GM19452 (cell line): Measurements from ENCODE around the gene ZBTB38.
A peak's percentile ranks its signal among the peaks of the same experiment; 100 is the strongest.

Experiments used
- ATAC-seq: cut with Tn5 transposase; IDR thresholded peaks from one replicate; pipeline ENCODE4 v1.9.1; 2021; ENCODE audit not compliant: unreplicated experiment

The ZBTB38 gene

DNA sequence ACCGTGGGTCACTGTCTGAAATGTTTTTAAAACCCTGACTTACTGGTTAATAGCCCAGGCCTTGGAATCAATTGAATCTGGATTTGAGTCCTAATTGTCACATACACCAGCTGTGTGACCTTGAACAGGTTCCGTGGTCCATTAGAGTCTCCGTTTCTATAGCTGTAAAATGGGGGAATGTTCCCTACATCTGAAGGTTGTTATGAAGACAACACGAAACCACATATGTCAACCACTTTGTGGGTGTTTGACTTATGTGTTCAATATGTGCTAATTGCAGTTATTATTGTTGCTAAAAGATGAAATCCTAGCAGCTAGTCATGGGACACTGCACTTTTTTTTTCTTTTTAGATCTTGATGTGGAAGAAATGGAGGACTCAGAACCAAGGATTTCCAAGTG lies 35.3 kb downstream of the ZBTB38 start:
- no peak for ATAC-seq

DNA sequence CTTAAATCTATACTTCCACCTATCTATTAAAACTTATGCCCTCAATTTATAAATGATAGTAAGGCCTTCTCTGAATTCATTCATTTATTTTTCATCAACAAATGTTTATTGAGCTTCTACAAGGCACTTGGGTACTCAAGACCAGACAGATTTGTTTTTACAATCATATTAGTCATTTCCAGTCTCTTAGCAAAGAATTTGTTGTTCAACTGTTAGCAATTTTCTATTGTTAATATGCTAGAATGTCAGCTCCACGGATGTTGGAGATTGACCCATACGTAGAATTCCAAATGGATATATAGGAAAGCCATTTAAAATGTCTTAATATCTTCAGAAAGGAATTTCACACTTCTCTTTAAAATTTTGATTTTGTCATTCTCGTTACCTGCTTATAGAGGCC lies 36.7 kb downstream of the ZBTB38 start:
- ATAC-seq, result no peak

DNA sequence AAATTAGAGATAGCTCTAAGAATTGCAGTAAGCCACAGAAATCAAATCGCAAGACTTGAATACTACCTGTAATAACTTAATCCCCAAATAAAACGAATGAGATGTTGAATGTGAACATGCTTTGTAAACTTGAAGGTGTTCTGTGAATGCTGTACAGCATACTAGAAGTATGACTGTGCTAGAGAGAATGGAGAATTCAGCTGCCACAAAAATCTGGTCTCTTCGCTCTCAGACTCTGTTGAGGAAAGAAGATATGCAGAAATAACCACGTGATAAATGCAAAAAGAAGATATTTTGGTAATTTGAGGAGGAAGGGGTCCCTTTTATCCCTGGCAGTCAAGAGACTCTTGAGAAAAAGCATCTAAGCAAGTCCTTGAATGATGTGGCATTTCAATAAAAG lies 37.3 kb downstream of the ZBTB38 start:
- no peak for ATAC-seq

- no peak for ATAC-seq
Observed at GRCh38 chr3:141406265-141406664, 38.0 kb downstream of the ZBTB38 start.

GRCh38 chr3:141407047-141407446 lies 38.7 kb downstream of the ZBTB38 start:
- ATAC-seq, result no peak

DNA sequence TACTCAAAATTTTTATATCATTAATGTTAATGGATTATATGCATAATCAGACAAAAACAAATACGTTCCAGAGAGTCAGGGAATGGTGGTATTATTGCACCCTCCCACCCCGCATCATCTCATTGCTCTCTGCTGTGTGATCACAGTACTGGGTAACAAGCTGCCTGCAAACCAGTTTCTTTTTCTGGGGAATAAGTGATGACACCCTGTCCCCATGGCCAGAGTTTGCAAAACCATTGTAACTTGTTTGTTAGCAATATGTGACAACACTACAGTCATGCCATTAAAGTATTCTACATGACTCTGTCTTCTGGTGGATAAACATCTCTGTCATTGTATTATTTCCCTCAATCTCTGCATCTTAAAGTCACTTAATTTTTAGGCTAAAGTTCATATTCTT lies 39.5 kb downstream of the ZBTB38 start:
- ATAC-seq, result no peak

- ATAC-seq, result no peak
Observed at GRCh38 chr3:141408596-141408995, 40.3 kb downstream of the ZBTB38 start.

DNA sequence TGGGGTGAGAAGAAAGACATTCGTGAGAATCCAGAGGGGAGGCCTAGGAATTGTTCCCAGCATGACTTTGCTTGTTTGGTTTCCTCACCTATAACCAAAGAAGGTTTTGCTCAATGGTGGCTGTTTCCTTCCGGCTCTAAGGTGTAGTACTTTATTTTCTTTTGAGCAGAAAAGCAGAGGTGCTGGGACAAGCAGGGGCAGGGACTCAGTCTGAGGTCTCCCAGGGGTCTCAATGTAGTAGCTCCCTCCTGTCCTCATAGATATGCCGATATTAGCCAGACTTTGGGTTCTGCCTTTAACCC lies 41.6 kb downstream of the ZBTB38 start:
- no peak for ATAC-seq

DNA sequence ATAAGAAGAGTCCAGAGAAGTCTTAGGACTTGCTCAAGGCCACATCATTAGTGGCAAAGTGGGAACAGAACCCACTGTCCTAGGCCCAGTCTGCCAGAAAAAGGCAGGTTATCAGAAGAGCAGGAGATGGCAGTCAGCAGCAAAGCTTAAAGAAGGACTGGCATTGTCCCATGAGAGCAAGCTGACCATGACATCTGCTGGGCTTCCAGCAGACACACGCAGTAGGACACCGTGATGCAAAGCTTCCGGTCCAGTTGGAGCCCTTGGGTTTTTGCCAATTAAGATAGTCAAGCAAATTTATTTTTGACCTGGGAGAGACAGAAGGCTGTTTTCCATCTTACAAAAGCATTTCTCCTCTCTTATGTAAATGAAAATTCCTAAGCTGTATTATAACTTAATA lies 42.1 kb downstream of the ZBTB38 start:
- ATAC-seq, result no peak

DNA sequence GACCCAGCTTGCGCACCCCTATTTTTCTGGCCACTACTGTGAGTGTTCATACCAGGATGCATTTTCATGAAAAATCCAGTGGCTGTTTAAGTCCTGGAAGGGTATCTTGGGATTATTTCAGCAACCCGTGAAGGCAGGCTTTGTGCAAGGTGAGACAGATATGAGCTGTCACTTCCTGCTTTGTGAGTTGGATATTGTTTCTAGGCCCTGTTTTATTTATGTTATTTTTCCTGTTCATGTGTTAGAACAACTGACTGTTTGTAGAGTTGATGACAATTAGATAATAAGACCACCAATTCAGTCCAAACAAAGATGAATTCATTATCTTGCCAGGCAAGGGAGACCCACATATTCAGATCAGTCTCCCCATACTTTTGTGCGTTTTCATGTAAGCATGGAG lies 42.5 kb downstream of the ZBTB38 start:
- ATAC-seq, result no peak

DNA sequence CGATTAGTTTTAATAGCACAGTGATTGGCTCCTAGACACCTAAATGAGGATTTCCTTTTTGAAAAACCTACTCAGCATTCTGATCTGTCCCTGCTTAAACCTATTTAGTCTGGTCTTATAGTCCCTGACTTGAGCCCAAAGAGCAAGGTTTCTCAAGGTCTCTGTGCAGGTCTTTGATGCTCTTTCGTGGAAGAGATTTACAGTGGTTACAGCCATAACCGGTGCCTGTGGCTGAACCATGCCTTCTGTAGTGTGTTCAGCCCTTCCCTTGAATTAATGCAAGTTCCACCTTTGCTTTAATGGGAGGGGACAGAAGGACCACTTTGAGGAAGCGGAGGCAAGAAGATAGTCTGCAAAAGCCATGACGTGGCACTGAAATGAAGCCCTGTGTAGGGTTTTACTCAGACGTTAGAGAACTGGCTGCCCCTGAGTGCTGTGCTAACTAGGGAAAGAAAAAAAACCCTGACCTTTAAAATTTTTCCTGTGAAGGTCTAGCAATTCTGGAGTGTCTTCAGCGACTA lies 43.0 kb downstream of the ZBTB38 start:
- no peak for ATAC-seq

DNA sequence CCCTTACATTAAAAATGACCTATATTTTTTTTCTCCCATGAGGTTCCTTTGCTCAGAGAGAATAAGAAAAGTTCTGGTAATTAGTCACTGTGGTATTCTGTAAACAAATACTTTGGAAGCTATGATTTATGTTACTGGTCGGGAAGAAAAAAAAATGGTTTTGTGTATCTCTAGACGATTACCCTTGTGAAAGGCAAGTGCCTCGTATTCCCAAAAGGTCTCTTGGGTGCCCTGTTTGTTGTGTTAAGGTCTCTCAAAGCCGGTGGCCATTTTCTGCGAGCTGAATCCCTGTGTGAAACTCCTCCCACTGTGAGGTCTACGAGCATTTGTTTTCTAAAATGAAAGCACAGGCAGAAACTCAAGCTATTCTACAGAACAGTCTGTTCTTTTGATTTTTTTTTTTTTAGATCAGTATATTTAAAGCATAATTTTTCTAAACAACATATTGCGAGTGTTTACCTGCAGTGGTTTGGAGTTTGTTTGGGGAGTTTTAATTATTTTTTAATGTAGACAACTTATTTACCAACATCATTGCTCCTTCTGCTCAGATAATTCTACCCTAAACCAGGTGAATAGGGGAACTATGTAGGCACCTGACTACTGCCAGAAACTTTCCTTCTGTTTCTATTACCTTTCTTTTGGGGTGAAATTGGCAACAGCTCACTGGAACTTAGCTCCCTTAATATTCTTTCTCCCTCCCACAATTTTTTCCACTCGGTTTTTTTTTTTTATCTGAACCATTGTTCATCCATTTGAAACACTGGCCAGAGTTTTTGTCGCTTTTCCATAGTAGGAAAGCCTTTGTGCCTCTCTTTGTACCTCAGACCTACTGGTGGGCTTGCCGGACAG lies 44.0 kb downstream of the ZBTB38 start:
- ATAC-seq, result peak; percentile 58

DNA sequence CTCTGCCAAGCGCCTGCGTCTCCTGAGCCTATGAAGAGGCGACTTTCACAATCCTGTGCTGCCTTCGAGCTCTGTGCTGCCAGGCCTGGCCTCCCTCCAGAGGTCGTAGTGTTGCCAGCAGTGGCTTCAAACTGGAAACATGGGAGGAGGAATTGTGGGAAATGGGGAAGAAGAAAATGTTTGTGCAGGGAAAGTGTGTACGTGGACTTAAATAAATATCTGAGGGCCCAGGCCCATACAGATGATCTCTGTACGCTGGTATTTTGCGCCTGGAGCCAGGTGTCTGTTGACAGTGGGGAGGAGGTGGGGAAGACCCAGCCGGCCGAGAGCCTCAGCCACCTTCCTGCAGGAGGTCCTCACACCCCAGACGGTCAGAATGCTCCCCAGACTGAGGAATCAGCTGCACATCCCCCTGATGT lies 44.6 kb downstream of the ZBTB38 start:
- ATAC-seq, result no peak

GRCh38 chr3:141413391-141413790 lies 45.1 kb downstream of the ZBTB38 start:
- ATAC-seq, result no peak

GRCh38 chr3:141413801-141414689 lies 45.7 kb downstream of the ZBTB38 start:
- ATAC-seq, result no peak

DNA sequence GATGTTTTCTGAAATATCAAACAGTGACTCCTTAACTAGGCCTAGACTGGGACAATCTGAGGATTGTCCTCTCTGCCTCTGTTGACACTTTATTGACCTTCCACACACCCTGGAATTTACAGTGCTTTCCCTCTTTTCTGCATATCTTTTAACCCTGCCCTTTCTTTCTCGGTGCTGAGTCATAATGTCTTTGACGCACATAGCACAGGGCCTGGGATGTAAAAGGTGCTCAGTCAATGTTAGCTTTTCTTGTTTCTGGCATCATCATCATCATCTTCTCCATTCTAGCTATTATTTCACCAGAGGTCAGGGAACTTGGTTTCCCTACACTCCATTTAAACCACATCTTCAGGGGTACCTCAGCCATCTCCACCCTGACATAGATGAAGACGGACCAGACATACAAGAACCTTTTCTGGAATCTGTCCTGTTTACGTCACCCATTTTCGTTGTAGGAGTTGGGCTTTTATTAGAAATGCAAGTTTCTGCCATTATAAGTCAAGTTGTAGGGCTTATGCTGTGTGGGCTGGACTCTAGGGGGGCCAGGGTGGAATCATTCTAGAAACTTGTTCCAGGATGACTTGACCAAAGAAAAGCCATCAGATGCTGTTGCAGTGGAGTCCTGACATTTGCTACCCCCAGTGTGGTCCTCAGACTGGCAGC lies 46.6 kb downstream of the ZBTB38 start:
- no peak for ATAC-seq

- ATAC-seq, result no peak
Observed at GRCh38 chr3:141415953-141416352, 47.6 kb downstream of the ZBTB38 start.
